UCSD-AML1 (cell line): ENCODE data around the gene POP7.

ENCODE experiments used
- DNase-seq: peaks from one replicate; lab custom pipeline; 2025; ENCODE audit not compliant: unreplicated experiment; lab: John Stamatoyannopoulos, UW

The POP7 gene

GRCh38 chr7:100679129-100679926 is 26.6 kb upstream of the POP7 start:
- no peak for DNase-seq

GRCh38 chr7:100679927-100680575 is 25.9 kb upstream of the POP7 start:
- DNase-seq, result no peak

GRCh38 chr7:100680576-100681271 is 25.2 kb upstream of the POP7 start:
- no peak for DNase-seq

GRCh38 chr7:100681491-100682227 is 24.3 kb upstream of the POP7 start:
- no peak for DNase-seq

GRCh38 chr7:100682228-100682741 is 23.6 kb upstream of the POP7 start:
- DNase-seq, result no peak

GRCh38 chr7:100682991-100683658 is 22.8 kb upstream of the POP7 start:
- no peak for DNase-seq

GRCh38 chr7:100683659-100684533 is 22.0 kb upstream of the POP7 start:
- DNase-seq, result no peak

GRCh38 chr7:100684534-100685042 is 21.3 kb upstream of the POP7 start:
- no peak for DNase-seq

- no peak for DNase-seq
Observed at GRCh38 chr7:100685049-100685605, 20.8 kb upstream of the POP7 start.

GRCh38 chr7:100685631-100686145 is 20.2 kb upstream of the POP7 start:
- no peak for DNase-seq

GRCh38 chr7:100686201-100686821 is 19.6 kb upstream of the POP7 start:
- no peak for DNase-seq

- no peak for DNase-seq
Observed at GRCh38 chr7:100686822-100687211, 19.1 kb upstream of the POP7 start.

GRCh38 chr7:100687261-100687660 is 18.7 kb upstream of the POP7 start:
- DNase-seq, result no peak

GRCh38 chr7:100687751-100688300 is 18.1 kb upstream of the POP7 start:
- no peak for DNase-seq

GRCh38 chr7:100688326-100688860 is 17.5 kb upstream of the POP7 start:
- no peak for DNase-seq

GRCh38 chr7:100689230-100690135 is 16.4 kb upstream of the POP7 start:
- DNase-seq, result no peak
